ENCODE data around the gene TNFRSF4.

Gene TNFRSF4

DNA sequence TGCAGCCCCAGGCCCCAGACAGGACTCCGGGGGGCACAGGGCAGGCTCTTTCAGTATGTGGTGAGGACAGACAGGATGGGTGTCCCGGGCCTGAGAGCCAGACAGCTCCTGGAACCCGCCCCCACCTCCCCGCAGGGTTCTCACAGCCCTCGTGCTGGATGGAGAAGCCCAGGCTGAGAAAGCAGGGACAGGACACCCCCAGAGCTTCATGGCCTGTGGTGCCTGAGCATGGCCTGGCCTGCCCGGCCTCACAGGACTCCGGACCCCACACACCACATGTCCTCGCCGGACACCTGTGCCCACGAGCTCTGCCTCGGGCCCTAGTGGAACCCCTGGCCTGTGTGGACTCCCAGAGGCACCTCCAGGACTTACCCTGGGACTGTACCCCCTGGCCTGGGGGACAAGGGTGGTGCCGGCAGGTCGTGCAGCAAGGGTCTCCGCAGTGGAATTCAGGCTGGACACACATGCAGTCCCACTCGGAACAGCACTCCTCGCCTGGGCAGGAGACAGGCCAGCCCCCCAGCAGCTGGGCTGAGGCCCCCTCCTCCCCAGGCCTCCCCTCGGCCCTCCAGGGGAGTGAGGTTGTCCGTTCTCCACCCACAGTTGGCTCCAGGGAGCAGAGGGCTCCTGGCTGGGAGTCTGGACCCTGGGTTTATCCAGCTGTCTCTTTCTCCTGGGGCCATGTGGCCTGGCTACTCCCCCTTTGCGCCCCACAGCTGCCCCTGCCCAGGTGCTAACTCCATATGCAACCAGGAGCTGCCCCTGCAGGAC, 8.8 kb downstream of the TNFRSF4 start:
- Histone ChIP-seq H3K27ac (no peak overlapping the region), H3K4me3 (no peak overlapping the region)
- TF ChIP-seq, protein P1, sequence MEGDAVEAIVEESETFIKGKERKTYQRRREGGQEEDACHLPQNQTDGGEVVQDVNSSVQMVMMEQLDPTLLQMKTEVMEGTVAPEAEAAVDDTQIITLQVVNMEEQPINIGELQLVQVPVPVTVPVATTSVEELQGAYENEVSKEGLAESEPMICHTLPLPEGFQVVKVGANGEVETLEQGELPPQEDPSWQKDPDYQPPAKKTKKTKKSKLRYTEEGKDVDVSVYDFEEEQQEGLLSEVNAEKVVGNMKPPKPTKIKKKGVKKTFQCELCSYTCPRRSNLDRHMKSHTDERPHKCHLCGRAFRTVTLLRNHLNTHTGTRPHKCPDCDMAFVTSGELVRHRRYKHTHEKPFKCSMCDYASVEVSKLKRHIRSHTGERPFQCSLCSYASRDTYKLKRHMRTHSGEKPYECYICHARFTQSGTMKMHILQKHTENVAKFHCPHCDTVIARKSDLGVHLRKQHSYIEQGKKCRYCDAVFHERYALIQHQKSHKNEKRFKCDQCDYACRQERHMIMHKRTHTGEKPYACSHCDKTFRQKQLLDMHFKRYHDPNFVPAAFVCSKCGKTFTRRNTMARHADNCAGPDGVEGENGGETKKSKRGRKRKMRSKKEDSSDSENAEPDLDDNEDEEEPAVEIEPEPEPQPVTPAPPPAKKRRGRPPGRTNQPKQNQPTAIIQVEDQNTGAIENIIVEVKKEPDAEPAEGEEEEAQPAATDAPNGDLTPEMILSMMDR (IDR thresholded peaks at IDR 0.05), result no peak
- no peak for DNase-seq (ENCODE audit: low spot score)

DNA sequence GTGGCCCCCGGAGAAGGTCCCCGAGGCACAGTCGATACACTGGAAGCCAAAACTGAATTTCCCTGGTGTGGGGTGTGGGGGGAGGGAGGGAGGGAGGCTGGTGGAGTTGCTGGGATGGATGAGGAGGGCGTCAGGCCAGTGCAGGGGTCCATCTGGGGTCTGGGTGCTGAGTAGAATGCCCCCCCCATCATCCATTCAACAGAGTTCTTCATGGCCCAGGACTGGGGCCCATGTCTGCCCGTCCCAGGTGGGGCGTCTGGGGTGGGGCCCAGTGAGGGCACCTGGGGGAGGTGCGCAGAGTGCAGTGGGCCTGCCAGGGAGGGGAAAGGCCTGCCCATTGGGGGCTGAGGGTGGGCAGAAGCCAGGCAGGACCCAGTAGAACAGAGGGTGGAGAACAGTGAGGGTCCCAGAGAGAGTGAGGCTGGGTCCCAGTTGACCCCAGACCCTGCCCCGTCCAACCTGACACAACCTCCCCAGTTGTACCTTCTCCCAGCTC, 9.5 kb downstream of the TNFRSF4 start:
- H3K27ac ChIP-seq, result no peak overlapping the region
- TF ChIP-seq, protein P1 (IDR thresholded peaks at IDR 0.05), result no peak
- no peak overlapping the region for H3K4me3 ChIP-seq
- DNase-seq (ENCODE audit: low spot score), result no peak

DNA sequence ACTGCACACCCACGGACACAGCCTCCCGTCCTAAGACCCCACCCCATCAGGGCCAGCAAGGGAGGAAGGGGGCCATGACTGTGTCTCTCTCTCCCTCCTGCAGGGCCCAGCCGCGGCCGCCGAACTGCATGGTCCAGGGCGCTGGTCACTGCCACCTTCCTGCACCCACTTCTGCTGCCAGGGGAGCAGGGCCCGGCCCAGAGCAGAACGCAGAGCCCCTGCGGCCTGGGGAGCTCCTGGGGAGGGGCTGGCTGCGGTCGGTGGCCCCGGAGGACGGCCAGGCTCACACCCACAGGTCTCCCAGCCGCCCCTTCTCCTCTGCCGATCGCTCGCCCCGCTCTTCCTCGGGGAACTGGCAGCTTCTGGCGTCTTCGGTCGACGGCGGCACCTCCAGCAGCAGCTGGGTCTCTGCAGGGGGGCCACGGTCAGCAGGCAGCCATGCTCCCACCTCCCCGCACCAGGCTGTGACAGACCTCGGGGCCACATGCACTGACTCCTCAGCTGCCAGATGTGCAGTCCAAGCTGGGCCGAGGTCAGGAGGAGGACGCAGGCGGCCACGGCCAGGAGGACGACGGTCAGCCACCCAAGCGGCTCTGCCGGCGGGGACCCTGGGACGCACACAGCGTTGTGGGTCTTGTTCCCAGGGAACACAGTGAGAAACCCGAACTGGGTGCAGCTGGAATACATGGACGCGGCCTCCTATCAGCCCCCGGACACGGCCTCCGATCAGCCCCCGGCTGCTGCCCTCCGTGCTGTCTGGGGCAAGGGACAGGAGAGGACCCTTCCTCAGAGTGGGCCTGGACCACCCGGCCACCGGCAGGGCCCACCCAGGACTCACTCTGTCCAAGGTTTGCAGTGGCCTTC, 10.2 kb downstream of the TNFRSF4 start:
- Histone ChIP-seq H3K4me3 (no peak overlapping the region), H3K27ac (no peak overlapping the region)
- TF ChIP-seq, protein P1 (IDR thresholded peaks at IDR 0.05), result no peak
- DNase-seq (ENCODE audit: low spot score), result no peak

DNA sequence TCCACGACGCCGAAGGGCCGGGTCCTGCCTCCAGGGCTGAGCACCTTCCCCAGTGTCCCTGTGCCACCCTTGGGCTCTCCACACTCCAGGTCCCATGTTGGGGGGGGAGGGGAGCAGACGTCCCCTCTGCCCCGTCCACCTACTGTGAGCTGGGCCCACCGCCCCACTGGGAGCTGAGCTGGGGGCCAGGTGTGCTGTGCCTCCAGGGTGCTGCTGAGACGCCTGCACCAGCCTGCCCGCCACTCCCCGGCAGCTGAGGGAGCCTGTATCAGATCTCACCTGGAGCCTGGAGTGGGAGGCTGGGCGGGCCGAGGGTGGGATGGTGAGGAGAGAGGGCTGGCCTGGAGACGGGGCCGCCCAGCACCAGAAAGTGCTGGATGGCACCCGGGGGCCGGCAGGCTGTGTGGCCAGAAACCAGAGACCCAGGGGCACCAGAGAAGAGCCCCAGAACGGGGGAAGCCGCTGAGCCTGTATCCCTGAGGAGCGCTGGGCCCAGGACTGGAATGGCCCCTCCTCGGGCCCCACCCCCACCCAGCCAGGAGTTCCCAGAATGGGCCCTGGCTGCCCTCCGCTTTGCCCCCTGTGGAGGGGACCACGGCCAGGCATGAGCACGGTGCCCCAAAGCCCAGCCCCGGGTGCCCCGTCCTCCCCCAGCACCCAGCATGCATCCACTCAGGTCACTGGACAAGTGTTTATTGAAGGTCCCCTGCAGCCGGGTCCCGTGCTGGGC, 11.0 kb downstream of the TNFRSF4 start:
- H3K27ac ChIP-seq, result no peak overlapping the region
- H3K4me3 ChIP-seq, result no peak overlapping the region
- TF ChIP-seq, protein P1 (IDR thresholded peaks at IDR 0.05), result no peak
- no peak for DNase-seq (ENCODE audit: low spot score)

DNA sequence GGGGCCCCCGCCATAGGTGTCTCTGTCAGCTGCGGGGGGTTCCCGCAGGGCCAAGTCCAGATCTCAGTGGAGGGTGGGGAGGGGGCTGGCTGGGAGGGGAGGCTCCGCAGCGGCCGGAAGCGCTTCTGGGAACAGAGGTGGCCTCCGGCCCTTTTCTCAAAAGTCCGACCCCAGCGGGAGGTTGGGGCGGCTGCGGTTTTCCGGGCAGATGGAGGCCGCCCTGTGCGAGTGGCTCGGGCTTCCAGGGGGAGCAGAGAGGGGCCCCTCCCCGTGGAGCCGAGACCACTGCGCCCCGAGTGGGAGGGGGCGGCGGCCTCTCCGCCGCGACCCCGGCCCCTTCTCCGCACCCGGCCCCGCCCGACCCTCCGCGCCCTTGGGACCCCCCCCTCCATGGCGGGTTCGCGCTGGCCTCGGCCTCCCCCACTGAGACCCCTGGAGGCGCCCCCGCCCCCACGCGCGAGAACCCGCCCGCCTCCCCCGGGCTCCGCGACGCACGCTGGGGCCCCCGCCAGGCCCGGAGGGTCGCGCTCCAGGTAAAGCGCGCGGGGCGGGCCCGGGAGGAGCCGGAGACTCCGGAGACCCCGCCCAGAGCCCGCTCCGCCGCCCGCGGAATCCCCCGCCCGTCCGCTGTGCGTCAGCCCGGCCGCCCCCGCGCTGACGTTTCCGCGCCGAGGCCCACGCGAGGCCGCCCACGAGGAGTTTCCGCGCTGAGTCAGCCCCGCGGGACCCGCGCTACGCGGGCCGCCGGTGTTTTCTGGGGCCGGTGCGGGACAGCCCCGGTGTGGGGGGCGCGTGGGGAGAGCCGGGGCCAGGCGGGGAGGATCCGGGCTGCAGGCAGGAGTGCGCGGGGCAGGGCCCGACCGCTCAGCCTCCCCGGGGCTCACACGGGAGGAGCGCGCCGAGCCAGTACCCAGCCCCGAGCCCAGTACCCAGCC, 12.8 kb downstream of the TNFRSF4 start:
- Histone ChIP-seq H3K4me3 (peak overlapping the region; percentile 68), H3K27ac (no peak overlapping the region)
- no peak for DNase-seq (ENCODE audit: low spot score)

More for the DNA sequence above, 12.8 kb downstream of the TNFRSF4 start:
- TF ChIP-seq, protein P1 (IDR thresholded peaks at IDR 0.05), result no peak
